ENCODE data around the gene VIT. TPM values are rescaled to one million over a fixed set of nuclear protein-coding genes. Genes with fewer than 3 reads are reported as not detected.

The VIT gene, protein sequence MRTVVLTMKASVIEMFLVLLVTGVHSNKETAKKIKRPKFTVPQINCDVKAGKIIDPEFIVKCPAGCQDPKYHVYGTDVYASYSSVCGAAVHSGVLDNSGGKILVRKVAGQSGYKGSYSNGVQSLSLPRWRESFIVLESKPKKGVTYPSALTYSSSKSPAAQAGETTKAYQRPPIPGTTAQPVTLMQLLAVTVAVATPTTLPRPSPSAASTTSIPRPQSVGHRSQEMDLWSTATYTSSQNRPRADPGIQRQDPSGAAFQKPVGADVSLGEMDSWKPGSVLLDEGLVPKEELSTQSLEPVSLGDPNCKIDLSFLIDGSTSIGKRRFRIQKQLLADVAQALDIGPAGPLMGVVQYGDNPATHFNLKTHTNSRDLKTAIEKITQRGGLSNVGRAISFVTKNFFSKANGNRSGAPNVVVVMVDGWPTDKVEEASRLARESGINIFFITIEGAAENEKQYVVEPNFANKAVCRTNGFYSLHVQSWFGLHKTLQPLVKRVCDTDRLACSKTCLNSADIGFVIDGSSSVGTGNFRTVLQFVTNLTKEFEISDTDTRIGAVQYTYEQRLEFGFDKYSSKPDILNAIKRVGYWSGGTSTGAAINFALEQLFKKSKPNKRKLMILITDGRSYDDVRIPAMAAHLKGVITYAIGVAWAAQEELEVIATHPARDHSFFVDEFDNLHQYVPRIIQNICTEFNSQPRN
- 56.5 TPM for total RNA-seq

DNA sequence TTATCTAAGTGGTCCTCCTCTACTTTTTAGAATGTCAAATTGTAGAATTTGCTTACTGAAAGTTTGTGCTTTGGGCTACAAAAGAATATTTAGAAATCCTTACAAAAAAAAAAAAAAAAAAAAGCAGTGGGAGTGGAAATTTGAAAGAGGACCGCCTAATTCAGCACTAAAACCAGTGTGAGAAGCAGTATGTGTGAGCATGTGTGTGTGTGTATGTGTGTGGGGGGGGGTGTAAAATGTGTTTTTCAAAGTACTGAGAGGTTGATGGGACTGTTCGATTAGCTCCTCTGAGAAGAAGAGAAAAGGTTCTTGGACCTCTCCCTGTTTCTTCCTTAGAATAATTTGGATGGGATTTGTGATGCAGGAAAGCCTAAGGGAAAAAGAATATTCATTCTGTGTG is at the start of gene VIT:
VIT (plus strand) TSS at position 175 of the 400 bp plus-strand sequence. CDS start 19,664 bp downstream, outside the sequence.
- Histone ChIP-seq H3K4me3 (peak within 1 kb of the TSS in 1 of 2 donors; percentile 28), H3K27ac (no peak within 1 kb of the TSS), H3K9me3 (no peaks in the 10 kb centered on the region), H3K4me1 (no peaks in the 10 kb centered on the region), H3K36me3 (no peaks in the 10 kb centered on the region), H3K27me3 (no peaks in the 10 kb centered on the region)
- DNase-seq (ENCODE audit: extremely low spot score in 2 of 2) = no peak
- intact Hi-C loops (cut with DNase I) = no loop called here
- TF ChIP-seq, protein P1, sequence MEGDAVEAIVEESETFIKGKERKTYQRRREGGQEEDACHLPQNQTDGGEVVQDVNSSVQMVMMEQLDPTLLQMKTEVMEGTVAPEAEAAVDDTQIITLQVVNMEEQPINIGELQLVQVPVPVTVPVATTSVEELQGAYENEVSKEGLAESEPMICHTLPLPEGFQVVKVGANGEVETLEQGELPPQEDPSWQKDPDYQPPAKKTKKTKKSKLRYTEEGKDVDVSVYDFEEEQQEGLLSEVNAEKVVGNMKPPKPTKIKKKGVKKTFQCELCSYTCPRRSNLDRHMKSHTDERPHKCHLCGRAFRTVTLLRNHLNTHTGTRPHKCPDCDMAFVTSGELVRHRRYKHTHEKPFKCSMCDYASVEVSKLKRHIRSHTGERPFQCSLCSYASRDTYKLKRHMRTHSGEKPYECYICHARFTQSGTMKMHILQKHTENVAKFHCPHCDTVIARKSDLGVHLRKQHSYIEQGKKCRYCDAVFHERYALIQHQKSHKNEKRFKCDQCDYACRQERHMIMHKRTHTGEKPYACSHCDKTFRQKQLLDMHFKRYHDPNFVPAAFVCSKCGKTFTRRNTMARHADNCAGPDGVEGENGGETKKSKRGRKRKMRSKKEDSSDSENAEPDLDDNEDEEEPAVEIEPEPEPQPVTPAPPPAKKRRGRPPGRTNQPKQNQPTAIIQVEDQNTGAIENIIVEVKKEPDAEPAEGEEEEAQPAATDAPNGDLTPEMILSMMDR (IDR thresholded peaks at IDR 0.05) = no peak
- TF ChIP-seq POLR2AphosphoS5 (IDR thresholded peaks at IDR 0.05; ENCODE audit: insufficient read depth in 1 of 2, low read depth in 1 of 2) (no peak), POLR2A (IDR thresholded peaks at IDR 0.05) (no peak)

DNA sequence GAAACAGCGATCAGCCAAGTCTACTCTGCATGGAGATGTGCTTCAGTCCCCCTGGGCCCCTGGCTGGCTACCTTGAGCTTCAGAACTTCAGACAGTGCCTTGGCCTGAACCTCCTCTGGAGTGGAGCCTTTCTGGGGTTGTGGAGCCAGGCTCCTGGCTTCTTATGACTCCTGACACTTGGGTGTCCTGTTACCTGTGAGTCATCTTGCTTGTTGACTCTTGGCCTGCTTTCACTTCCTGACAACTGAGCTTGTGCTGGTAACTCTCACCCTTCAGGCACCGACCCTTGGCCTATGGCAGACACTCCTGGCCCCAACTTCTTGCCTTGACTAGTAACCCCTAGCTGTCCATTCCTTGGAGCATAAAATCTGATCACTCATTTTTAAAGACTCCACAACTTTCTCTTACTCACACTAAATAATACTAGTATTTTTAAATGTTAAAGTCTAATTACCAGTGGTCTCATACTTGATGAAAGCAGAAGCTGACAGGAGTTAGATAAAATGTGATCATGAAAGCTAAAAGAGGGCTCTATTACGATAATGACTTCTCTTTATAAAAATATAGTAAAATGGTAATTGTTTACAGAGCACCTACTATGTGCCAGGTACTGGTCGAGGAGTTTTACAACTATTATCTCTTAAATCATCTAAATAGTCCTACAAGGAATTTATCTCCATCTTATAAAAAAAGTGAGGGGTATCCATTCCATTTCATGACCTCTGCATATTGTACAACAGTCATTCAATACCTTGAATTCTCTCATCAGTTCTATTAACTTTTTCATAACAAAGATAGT is 46.3 kb upstream of the VIT start:
- H3K4me3 ChIP-seq = no peak overlapping the region
- intact Hi-C loops (cut with DNase I) = no loop called here
- H3K9me3 ChIP-seq = no peaks in the 10 kb centered on the region
- no peak for DNase-seq (ENCODE audit: extremely low spot score in 2 of 2)
- TF ChIP-seq POLR2A (IDR thresholded peaks at IDR 0.05) (no peak), POLR2AphosphoS5 (IDR thresholded peaks at IDR 0.05; ENCODE audit: insufficient read depth in 1 of 2, low read depth in 1 of 2) (no peak)
- TF ChIP-seq, protein P1 (IDR thresholded peaks at IDR 0.05) = no peak
- no peaks in the 10 kb centered on the region for H3K36me3 ChIP-seq
- H3K4me1 ChIP-seq = no peaks in the 10 kb centered on the region
- H3K27ac ChIP-seq = no peak overlapping the region
- H3K27me3 ChIP-seq = no peaks in the 10 kb centered on the region

DNA sequence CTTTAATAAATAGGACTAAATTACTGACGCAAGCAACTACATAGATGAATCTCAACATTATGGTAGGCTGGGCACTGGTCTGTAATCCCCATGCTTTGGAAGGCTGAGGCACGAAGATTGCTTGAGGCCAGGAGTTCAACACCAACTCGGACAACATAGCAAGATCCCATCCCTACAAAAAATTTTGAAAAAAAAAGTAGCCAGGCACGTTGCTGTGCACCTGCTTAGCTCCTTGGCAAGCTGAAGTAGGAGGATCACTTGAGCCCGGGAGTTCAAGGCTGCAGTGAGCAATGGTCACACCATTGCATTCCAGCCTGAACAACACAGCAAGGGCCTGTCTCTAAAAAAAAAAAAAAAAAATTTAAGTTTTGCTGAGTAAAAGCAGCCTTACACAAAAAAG is 43.4 kb upstream of the VIT start:
- H3K27me3 ChIP-seq = no peaks in the 10 kb centered on the region
- no peak overlapping the region for H3K4me3 ChIP-seq
- TF ChIP-seq, protein P1 (IDR thresholded peaks at IDR 0.05) = no peak
- TF ChIP-seq POLR2A (IDR thresholded peaks at IDR 0.05) (no peak), POLR2AphosphoS5 (IDR thresholded peaks at IDR 0.05; ENCODE audit: insufficient read depth in 1 of 2, low read depth in 1 of 2) (no peak)
- intact Hi-C loops (cut with DNase I) = no loop called here
- no peaks in the 10 kb centered on the region for H3K4me1 ChIP-seq
- no peaks in the 10 kb centered on the region for H3K36me3 ChIP-seq
- DNase-seq (ENCODE audit: extremely low spot score in 2 of 2) = no peak
- no peak overlapping the region for H3K27ac ChIP-seq
- no peaks in the 10 kb centered on the region for H3K9me3 ChIP-seq

DNA sequence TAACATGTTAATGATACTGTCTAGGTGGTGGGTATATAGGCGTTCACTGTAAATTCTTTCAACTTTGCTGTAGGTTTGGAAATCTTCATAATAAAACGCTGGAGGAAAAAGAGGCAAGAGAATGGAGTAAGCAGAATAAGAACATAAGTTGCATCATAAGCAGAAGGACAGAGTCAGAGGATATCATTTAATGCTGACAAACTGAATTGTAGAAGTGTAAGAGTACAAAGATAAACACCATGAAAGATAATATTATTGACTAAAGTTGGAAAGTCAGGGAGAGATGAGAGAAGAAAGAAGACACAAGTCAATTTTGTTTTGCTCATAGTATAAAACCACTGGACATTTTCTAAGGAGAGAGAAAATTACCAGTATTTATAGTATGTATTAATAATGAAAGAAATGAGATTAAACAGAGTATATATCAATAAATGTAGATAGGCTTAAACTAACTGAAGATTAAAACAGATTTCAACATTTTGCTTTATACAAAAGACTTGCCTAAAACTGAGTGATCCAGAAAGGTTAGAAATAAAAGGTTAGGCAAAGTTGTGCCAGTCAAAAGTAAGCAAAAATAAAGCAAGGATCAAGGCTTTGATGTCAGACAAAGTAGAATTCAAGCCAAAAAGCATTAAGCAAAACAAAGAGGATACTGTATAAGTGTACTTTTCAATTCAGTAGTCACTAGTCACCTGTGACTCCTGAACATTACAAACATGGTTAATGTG is 42.4 kb upstream of the VIT start:
- no peaks in the 10 kb centered on the region for H3K4me1 ChIP-seq
- H3K27ac ChIP-seq = no peak overlapping the region
- no peaks in the 10 kb centered on the region for H3K9me3 ChIP-seq
- H3K27me3 ChIP-seq = no peaks in the 10 kb centered on the region
- no peak for TF ChIP-seq POLR2AphosphoS5 (IDR thresholded peaks at IDR 0.05; ENCODE audit: insufficient read depth in 1 of 2, low read depth in 1 of 2)
- TF ChIP-seq, protein P1 (IDR thresholded peaks at IDR 0.05) = no peak
- TF ChIP-seq POLR2A (IDR thresholded peaks at IDR 0.05) = no peak
- intact Hi-C loops (cut with DNase I) = no loop called here
- no peaks in the 10 kb centered on the region for H3K36me3 ChIP-seq
- DNase-seq (ENCODE audit: extremely low spot score in 2 of 2) = no peak
- no peak overlapping the region for H3K4me3 ChIP-seq
